GM23338 (cell line): ENCODE data around the gene ODR4. TPM values are rescaled to one million over a fixed set of nuclear protein-coding genes. Genes with fewer than 3 reads are reported as not detected.
A peak's percentile ranks its signal among the peaks of the same experiment; 100 is the strongest.

ENCODE experiments used
- ATAC-seq: fragments of 200-7000 bp; cut with Tn5 transposase; 3 replicates; pipeline ENCODE4 v1.9.1; 2020
- DNase-seq: peaks from one replicate; pipeline ENCODE4 v3.0.0-alpha.2; 2015; ENCODE audit warnings: low spot score
- H2AFZ ChIP-seq: fragments of 200-600 bp; sonication (generic); 2 replicates; pipeline ENCODE4 v1.8.0; 2016; ENCODE audit warnings: antibody characterized with exemption, mild to moderate bottlenecking, moderate library complexity
- H3F3A ChIP-seq: fragments of 200-600 bp; sonication (generic); replicated peaks from 2 replicates; pipeline ENCODE4 v1.8.0; 2017; ENCODE audit warnings: antibody characterized with exemption, mixed run types, low read depth
- H3K27ac ChIP-seq: fragments of 200-600 bp; sonication (generic); 2 replicates; pipeline ENCODE4 v1.6.1; 2016; ENCODE audit warnings: low read depth
- H3K27me3 ChIP-seq: fragments of 200-600 bp; sonication (generic); 2 replicates; pipeline ENCODE4 v1.8.0; 2016; ENCODE audit warnings: mild to moderate bottlenecking, mixed run types, moderate library complexity; ENCODE audit not compliant: insufficient read depth
- H3K36me3 ChIP-seq: fragments of 200-600 bp; sonication (generic); 2 replicates; pipeline ENCODE4 v1.8.0; 2016; ENCODE audit warnings: mild to moderate bottlenecking; ENCODE audit not compliant: insufficient read depth
- H3K4me1 ChIP-seq: fragments of 200-600 bp; sonication (generic); 2 replicates; pipeline ENCODE4 v1.8.0; 2016; ENCODE audit warnings: mild to moderate bottlenecking, moderate library complexity; ENCODE audit not compliant: insufficient read depth
- H3K4me2 ChIP-seq: fragments of 200-600 bp; sonication (generic); 2 replicates; pipeline ENCODE4 v1.7.1; 2017; ENCODE audit warnings: mixed run types
- H3K4me3 ChIP-seq: fragments of 200-600 bp; sonication (generic); 2 replicates; pipeline ENCODE4 v1.6.1; 2016; ENCODE audit warnings: mixed run types
- H3K79me2 ChIP-seq: fragments of 200-600 bp; sonication (generic); replicated peaks from 2 replicates; pipeline ENCODE4 v1.8.0; 2017; ENCODE audit warnings: mild to moderate bottlenecking; ENCODE audit not compliant: insufficient read depth
- H3K9me2 ChIP-seq: fragments of 200-600 bp; sonication (generic); 2 replicates; pipeline ENCODE4 v1.8.0; 2017; ENCODE audit not compliant: insufficient read depth
- H4K20me1 ChIP-seq: fragments of 200-600 bp; sonication (generic); replicated peaks from 2 replicates; pipeline ENCODE4 v1.8.0; 2017; ENCODE audit warnings: mild to moderate bottlenecking; ENCODE audit not compliant: insufficient read depth
- H3K27ac Mint-ChIP-seq: 2 replicates; pipeline ENCODE4 v1.8.0; 2020; ENCODE audit warnings: inconsistent platforms, mild to moderate bottlenecking, moderate library complexity, mixed read lengths
- H3K27me3 Mint-ChIP-seq: 3 replicates; pipeline ENCODE4 v1.8.0; 2022; ENCODE audit warnings: low read depth, mild to moderate bottlenecking, moderate library complexity, mixed read lengths, inconsistent platforms; ENCODE audit not compliant: insufficient read depth, poor library complexity
- H3K36me3 Mint-ChIP-seq: 3 replicates; pipeline ENCODE4 v1.8.0; 2021; ENCODE audit warnings: low read depth, mild to moderate bottlenecking, inconsistent platforms, moderate library complexity, mixed read lengths
- H3K4me1 Mint-ChIP-seq: 3 replicates; pipeline ENCODE4 v1.8.0; 2020; ENCODE audit warnings: mild to moderate bottlenecking, inconsistent platforms, mixed read lengths
- H3K4me3 Mint-ChIP-seq: 3 replicates; pipeline ENCODE4 v1.8.0; 2021; ENCODE audit warnings: moderate library complexity, mild to moderate bottlenecking, inconsistent platforms, mixed read lengths
- H3K9me3 Mint-ChIP-seq: 3 replicates; pipeline ENCODE4 v1.8.0; 2020; ENCODE audit warnings: moderate library complexity, mild to moderate bottlenecking, inconsistent platforms, mixed read lengths
- EZH2 ChIP-seq: fragments of 200-600 bp; sonication (generic); IDR thresholded peaks from one replicate; pipeline ENCODE4 v1.8.0; 2017; ENCODE audit warnings: antibody characterized with exemption, mild to moderate bottlenecking, low read depth; ENCODE audit not compliant: unreplicated experiment
- EZH2phosphoT487 ChIP-seq: fragments of 200-600 bp; sonication (generic); IDR thresholded peaks from one replicate; pipeline ENCODE4 v1.8.1; 2018; ENCODE audit warnings: antibody characterized with exemption; ENCODE audit not compliant: unreplicated experiment
- JUNB ChIP-seq: IDR thresholded peaks from one replicate; pipeline ENCODE4 v1.6.1; 2016; ENCODE audit warnings: antibody characterized with exemption; ENCODE audit not compliant: unreplicated experiment
- NANOG ChIP-seq: IDR thresholded peaks from 2 replicates; pipeline ENCODE4 v1.6.1; 2016; ENCODE audit warnings: antibody characterized with exemption, borderline replicate concordance
- POLR2AphosphoS5 ChIP-seq: IDR thresholded peaks from 2 replicates; pipeline ENCODE4 v1.6.1; 2016; ENCODE audit warnings: antibody characterized with exemption, low read depth
- STAT1 ChIP-seq: IDR thresholded peaks from one replicate; pipeline ENCODE4 v1.6.1; 2016; ENCODE audit warnings: antibody characterized with exemption; ENCODE audit not compliant: unreplicated experiment
- ZNF114 ChIP-seq: fragments of 250-450 bp; sonication (Bioruptor Pico); IDR thresholded peaks from 2 replicates; pipeline ENCODE4 v1.5.0; 2020; ENCODE audit warnings: mild to moderate bottlenecking, moderate library complexity
- ZNF331 ChIP-seq: fragments of 250-450 bp; sonication (Bioruptor Pico); IDR thresholded peaks from 2 replicates; pipeline ENCODE4 v1.5.0; 2020; ENCODE audit warnings: low read depth, mild to moderate bottlenecking, moderate library complexity
- polyA plus RNA-seq: library from polyadenylated mRNA; unstranded; fragments of >200 nt; fragmentation: Nextera tagmentation; extraction: Ambion mirVana; gene quantifications from 2 replicates; pipeline ENCODE4 v1.2.1, GENCODE V29; 2016
- total RNA-seq: library from RNA; depleted of rRNA; stranded (reverse); fragments of >200 nt; shearing (Covaris generic); gene quantifications from 2 replicates; pipeline ENCODE4 v1.2.3, GENCODE V29; 2014
- TF ChIP-seq, protein P1 (sequence below): IDR thresholded peaks from 2 replicates; pipeline ENCODE4 v1.6.1; 2016; ENCODE audit warnings: antibody characterized with exemption
- TF ChIP-seq, protein P2 (sequence below): IDR thresholded peaks from one replicate; pipeline ENCODE4 v1.6.1; 2018; ENCODE audit warnings: antibody characterized with exemption; ENCODE audit not compliant: unreplicated experiment
- TF ChIP-seq, protein P3 (sequence below), 2 experiments: fragments of 200-600 bp in 1 of 2; sonication (generic) in 1 of 2; conservative IDR thresholded peaks; 2 replicates each; pipeline versions ENCODE4 v1.5.1 to v1.6.1; 2016 to 2017; ENCODE audit warnings: antibody characterized with exemption in 2 of 2, low read depth in 2 of 2, mild to moderate bottlenecking in 2 of 2, moderate library complexity in 1 of 2

Gene ODR4
- total and polyA plus RNA-seq, 2 experiments from 2014 or later, result 17.3 to 18.9 TPM

- TF ChIP-seq, protein P1, sequence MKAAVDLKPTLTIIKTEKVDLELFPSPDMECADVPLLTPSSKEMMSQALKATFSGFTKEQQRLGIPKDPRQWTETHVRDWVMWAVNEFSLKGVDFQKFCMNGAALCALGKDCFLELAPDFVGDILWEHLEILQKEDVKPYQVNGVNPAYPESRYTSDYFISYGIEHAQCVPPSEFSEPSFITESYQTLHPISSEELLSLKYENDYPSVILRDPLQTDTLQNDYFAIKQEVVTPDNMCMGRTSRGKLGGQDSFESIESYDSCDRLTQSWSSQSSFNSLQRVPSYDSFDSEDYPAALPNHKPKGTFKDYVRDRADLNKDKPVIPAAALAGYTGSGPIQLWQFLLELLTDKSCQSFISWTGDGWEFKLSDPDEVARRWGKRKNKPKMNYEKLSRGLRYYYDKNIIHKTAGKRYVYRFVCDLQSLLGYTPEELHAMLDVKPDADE, result no peak
- TF ChIP-seq STAT1 (no peak), EZH2 (no peak), POLR2AphosphoS5 (no peak), ZNF331 (no peak), ZNF114 (CRISPR knock-in tag) (no peak), JUNB (no peak), NANOG (no peak), EZH2phosphoT487 (no peak)
- TF ChIP-seq, protein P2, sequence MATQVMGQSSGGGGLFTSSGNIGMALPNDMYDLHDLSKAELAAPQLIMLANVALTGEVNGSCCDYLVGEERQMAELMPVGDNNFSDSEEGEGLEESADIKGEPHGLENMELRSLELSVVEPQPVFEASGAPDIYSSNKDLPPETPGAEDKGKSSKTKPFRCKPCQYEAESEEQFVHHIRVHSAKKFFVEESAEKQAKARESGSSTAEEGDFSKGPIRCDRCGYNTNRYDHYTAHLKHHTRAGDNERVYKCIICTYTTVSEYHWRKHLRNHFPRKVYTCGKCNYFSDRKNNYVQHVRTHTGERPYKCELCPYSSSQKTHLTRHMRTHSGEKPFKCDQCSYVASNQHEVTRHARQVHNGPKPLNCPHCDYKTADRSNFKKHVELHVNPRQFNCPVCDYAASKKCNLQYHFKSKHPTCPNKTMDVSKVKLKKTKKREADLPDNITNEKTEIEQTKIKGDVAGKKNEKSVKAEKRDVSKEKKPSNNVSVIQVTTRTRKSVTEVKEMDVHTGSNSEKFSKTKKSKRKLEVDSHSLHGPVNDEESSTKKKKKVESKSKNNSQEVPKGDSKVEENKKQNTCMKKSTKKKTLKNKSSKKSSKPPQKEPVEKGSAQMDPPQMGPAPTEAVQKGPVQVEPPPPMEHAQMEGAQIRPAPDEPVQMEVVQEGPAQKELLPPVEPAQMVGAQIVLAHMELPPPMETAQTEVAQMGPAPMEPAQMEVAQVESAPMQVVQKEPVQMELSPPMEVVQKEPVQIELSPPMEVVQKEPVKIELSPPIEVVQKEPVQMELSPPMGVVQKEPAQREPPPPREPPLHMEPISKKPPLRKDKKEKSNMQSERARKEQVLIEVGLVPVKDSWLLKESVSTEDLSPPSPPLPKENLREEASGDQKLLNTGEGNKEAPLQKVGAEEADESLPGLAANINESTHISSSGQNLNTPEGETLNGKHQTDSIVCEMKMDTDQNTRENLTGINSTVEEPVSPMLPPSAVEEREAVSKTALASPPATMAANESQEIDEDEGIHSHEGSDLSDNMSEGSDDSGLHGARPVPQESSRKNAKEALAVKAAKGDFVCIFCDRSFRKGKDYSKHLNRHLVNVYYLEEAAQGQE, result no peak
- TF ChIP-seq, protein P3, sequence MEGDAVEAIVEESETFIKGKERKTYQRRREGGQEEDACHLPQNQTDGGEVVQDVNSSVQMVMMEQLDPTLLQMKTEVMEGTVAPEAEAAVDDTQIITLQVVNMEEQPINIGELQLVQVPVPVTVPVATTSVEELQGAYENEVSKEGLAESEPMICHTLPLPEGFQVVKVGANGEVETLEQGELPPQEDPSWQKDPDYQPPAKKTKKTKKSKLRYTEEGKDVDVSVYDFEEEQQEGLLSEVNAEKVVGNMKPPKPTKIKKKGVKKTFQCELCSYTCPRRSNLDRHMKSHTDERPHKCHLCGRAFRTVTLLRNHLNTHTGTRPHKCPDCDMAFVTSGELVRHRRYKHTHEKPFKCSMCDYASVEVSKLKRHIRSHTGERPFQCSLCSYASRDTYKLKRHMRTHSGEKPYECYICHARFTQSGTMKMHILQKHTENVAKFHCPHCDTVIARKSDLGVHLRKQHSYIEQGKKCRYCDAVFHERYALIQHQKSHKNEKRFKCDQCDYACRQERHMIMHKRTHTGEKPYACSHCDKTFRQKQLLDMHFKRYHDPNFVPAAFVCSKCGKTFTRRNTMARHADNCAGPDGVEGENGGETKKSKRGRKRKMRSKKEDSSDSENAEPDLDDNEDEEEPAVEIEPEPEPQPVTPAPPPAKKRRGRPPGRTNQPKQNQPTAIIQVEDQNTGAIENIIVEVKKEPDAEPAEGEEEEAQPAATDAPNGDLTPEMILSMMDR (conservative IDR thresholded peaks at IDR 0.05; ENCODE audit: low read depth in 2 of 2), result no peak
Measured at GRCh38 chr1:186438567-186438966, 62.9 kb downstream of the ODR4 start (continued).

DNA sequence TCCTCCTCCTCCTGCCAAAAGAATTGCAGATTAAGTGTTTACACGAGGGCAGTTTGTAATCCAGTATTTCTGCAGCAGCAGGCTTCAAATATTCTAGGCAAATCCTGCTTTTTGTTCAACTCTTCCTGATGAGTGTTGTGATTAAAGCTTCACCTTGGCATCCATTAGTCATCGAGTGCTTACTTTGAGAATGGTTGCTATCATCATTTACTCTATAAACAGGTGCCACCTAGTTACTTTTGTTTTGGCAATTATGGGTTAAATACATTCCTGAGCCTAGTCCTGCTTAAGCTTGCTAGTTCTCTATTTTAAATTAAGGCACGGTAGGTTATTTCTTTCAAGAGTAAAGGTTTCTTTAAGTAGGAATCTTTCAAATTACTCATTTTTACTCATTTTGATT is 64.9 kb downstream of the ODR4 start:
- Histone ChIP-seq H3K4me2 (no peak overlapping the region), H4K20me1 (no peaks in the 10 kb centered on the region), H3K27me3 (no peaks in the 10 kb centered on the region), H3F3A (no peaks in the 10 kb centered on the region), H2AFZ (no peak overlapping the region), H3K79me2 (no peaks in the 10 kb centered on the region), H3K4me1 (peaks cover 4% of the 10 kb centered on the region; the same call in 1 of the 2 replicates), H3K36me3 (no peaks in the 10 kb centered on the region), H3K9me2 (no peaks in the 10 kb centered on the region), H3K4me3 (no peak overlapping the region), H3K27ac (no peak overlapping the region)
- H3K36me3 Mint-ChIP-seq, result no peaks in the 10 kb centered on the region
- peak overlapping the region; percentile 14; the same call in 1 of the 2 replicates for H3K27ac Mint-ChIP-seq
- H3K9me3 Mint-ChIP-seq, result no peaks in the 10 kb centered on the region
- H3K27me3 Mint-ChIP-seq, result peaks cover 3% of the 10 kb centered on the region
- TF ChIP-seq JUNB (no peak), EZH2 (no peak), NANOG (no peak), EZH2phosphoT487 (no peak)
- ATAC-seq, result no peak
- peaks cover 11% of the 10 kb centered on the region; the same call in 2 of the 3 replicates for H3K4me1 Mint-ChIP-seq
- peak; percentile 26 for DNase-seq
- no peak overlapping the region for H3K4me3 Mint-ChIP-seq
